ENCODE results near the gene ADCK2.

Gene ADCK2

GRCh38 chr7:140653319-140654108 lies 19.2 kb upstream of the ADCK2 start:
- Histone ChIP-seq H3K27me3 (ENCODE audit: insufficient read depth, poor library complexity, severe bottlenecking) (no peaks in the 10 kb centered on the region), H3K27ac (replicated peaks) (no peak overlapping the region), H3K4me3 (replicated peaks; ENCODE audit: insufficient read depth, low read length) (no peak overlapping the region)
- no peak for TF ChIP-seq POLR2AphosphoS5 (IDR thresholded peaks at IDR 0.05; ENCODE audit: low read depth)
- peak; percentile 83 for TF ChIP-seq CTCF (IDR thresholded peaks at IDR 0.05; ENCODE audit: insufficient read depth, low read length)
- TF ChIP-seq SPI1 (IDR thresholded peaks at IDR 0.05; ENCODE audit: borderline replicate concordance, low read depth): no peak
- DNase-seq (ENCODE audit: low read depth in 1 of 2, low spot score in 1 of 2): peak; percentile 27 to 54

GRCh38 chr7:140654109-140654387 lies 18.7 kb upstream of the ADCK2 start:
- H3K4me3 ChIP-seq (replicated peaks; ENCODE audit: insufficient read depth, low read length): no peak overlapping the region
- no peak overlapping the region for H3K27ac ChIP-seq (replicated peaks)
- no peaks in the 10 kb centered on the region for H3K27me3 ChIP-seq (ENCODE audit: insufficient read depth, poor library complexity, severe bottlenecking)
- no peak for TF ChIP-seq SPI1 (IDR thresholded peaks at IDR 0.05; ENCODE audit: borderline replicate concordance, low read depth)
- TF ChIP-seq GABPA (IDR thresholded peaks at IDR 0.05; ENCODE audit: low read depth): no peak
- no peak for TF ChIP-seq REST (IDR thresholded peaks at IDR 0.05; ENCODE audit: insufficient replicate concordance, low read depth)
- no peak for TF ChIP-seq POLR2AphosphoS5 (IDR thresholded peaks at IDR 0.05; ENCODE audit: low read depth)
- TF ChIP-seq CTCF (IDR thresholded peaks at IDR 0.05; ENCODE audit: insufficient read depth, low read length): no peak
- DNase-seq (ENCODE audit: low read depth in 1 of 2, low spot score in 1 of 2): no peak

GRCh38 chr7:140654661-140655060 lies 18.1 kb upstream of the ADCK2 start:
- H3K4me3 ChIP-seq (replicated peaks; ENCODE audit: insufficient read depth, low read length): no peak overlapping the region
- no peak for DNase-seq (ENCODE audit: low read depth in 1 of 2, low spot score in 1 of 2)
- H3K27ac ChIP-seq (replicated peaks): no peak overlapping the region
- TF ChIP-seq POLR2AphosphoS5 (IDR thresholded peaks at IDR 0.05; ENCODE audit: low read depth) (no peak), SPI1 (IDR thresholded peaks at IDR 0.05; ENCODE audit: borderline replicate concordance, low read depth) (no peak), CTCF (IDR thresholded peaks at IDR 0.05; ENCODE audit: insufficient read depth, low read length) (no peak), GABPA (IDR thresholded peaks at IDR 0.05; ENCODE audit: low read depth) (no peak), REST (IDR thresholded peaks at IDR 0.05; ENCODE audit: insufficient replicate concordance, low read depth) (no peak)
- H3K27me3 ChIP-seq (ENCODE audit: insufficient read depth, poor library complexity, severe bottlenecking): no peaks in the 10 kb centered on the region
